Epithelial cell of proximal tubule (primary cell): ENCODE measurements around the gene ADAMTS10. TPM values are rescaled to one million over a fixed set of nuclear protein-coding genes. Genes with fewer than 3 reads are reported as not detected.
A peak's percentile ranks its signal among the peaks of the same experiment; 100 is the strongest.

Source experiments
- DNase-seq: peaks from one replicate; pipeline ENCODE4 v3.0.0-alpha.2; 2011; ENCODE audit warnings: low read depth
- H3K4me3 ChIP-seq: 2 replicates; pipeline ENCODE4 v1.5.1; 2011; ENCODE audit warnings: low read depth, mild to moderate bottlenecking, low read length
- CTCF ChIP-seq: conservative IDR thresholded peaks from 2 replicates; pipeline ENCODE4 v1.5.1; 2012; ENCODE audit warnings: low read depth, mild to moderate bottlenecking, low read length
- total RNA-seq: library from RNA; depleted of rRNA; stranded (reverse); fragments of >200 nt; gene quantifications from 2 replicates; pipeline ENCODE4 v1.2.3, GENCODE V29; 2015

Gene ADAMTS10
- total RNA-seq, result 2.0 and 4.8 TPM in 2 replicates

GRCh38 chr19:8610041-8610935 lies at the start of gene ADAMTS10:
Gene ADAMTS10 (minus strand): TSS chr19:8610715. CDS start chr19:8605710, 5,005 bp downstream.
- no peak for DNase-seq
- peak within 1 kb of the TSS; percentile 46 for H3K4me3 ChIP-seq
- no peak for TF ChIP-seq CTCF

GRCh38 chr19:8659905-8660304 lies 49.4 kb upstream of the ADAMTS10 start:
- TF ChIP-seq CTCF, result no peak
- no peak overlapping the region for H3K4me3 ChIP-seq
- no peak for DNase-seq

GRCh38 chr19:8657869-8658268 lies 47.4 kb upstream of the ADAMTS10 start:
- no peak for DNase-seq
- H3K4me3 ChIP-seq, result no peak overlapping the region
- TF ChIP-seq CTCF, result no peak

- no peak overlapping the region for H3K4me3 ChIP-seq
- no peak for TF ChIP-seq CTCF
- DNase-seq, result no peak
Measured at GRCh38 chr19:8655340-8655709, 44.8 kb upstream of the ADAMTS10 start.

GRCh38 chr19:8654591-8655339 lies 44.2 kb upstream of the ADAMTS10 start:
- no peak for DNase-seq

GRCh38 chr19:8648240-8648639 lies 37.7 kb upstream of the ADAMTS10 start:
- no peak for DNase-seq
- no peak for TF ChIP-seq CTCF

More at GRCh38 chr19:8654591-8655339, 44.2 kb upstream of the ADAMTS10 start:
- H3K4me3 ChIP-seq, result peak overlapping the region; percentile 30
- peak; percentile 91 for TF ChIP-seq CTCF

More at GRCh38 chr19:8648240-8648639, 37.7 kb upstream of the ADAMTS10 start:
- H3K4me3 ChIP-seq, result no peak overlapping the region
